HG03066 (cell line): ENCODE results near the gene KPNA3.
A peak's percentile ranks its signal among the peaks of the same experiment; 100 is the strongest.
"Not testable (repeated sequence)": the region's sequence is repeated elsewhere in the genome, so short reads cannot be mapped to it uniquely, and the experiment has no call there.

ENCODE experiments used
- ATAC-seq: cut with Tn5 transposase; IDR thresholded peaks from one replicate; pipeline ENCODE4 v1.9.1; 2021; ENCODE audit warnings: low read depth; ENCODE audit not compliant: unreplicated experiment

The KPNA3 gene

GRCh38 chr13:49756263-49756662 is 36.2 kb downstream of the KPNA3 start:
- no peak for ATAC-seq

- ATAC-seq: no peak
These were observed 38.3 kb downstream of the KPNA3 start for GRCh38 chr13:49754146-49754545.

GRCh38 chr13:49749848-49750247 is 42.6 kb downstream of the KPNA3 start:
- ATAC-seq: no peak

- no peak for ATAC-seq
These were observed 46.4 kb downstream of the KPNA3 start for GRCh38 chr13:49746111-49746510.

- ATAC-seq: no peak
These were observed 51.6 kb downstream of the KPNA3 start for GRCh38 chr13:49740870-49741269.

GRCh38 chr13:49739498-49740187 is 52.8 kb downstream of the KPNA3 start:
- ATAC-seq: no peak

GRCh38 chr13:49733181-49733951 is 59.1 kb downstream of the KPNA3 start:
- ATAC-seq: no peak

- no peak for ATAC-seq
These were observed 60.7 kb downstream of the KPNA3 start for GRCh38 chr13:49731766-49732165.

GRCh38 chr13:49716615-49717014 is 75.9 kb downstream of the KPNA3 start:
- ATAC-seq: no peak

- no peak for ATAC-seq
These were observed 77.7 kb downstream of the KPNA3 start for GRCh38 chr13:49714757-49715156.

- no peak for ATAC-seq
These were observed 81.1 kb downstream of the KPNA3 start for GRCh38 chr13:49711218-49711863.

- ATAC-seq: not testable (repeated sequence)
These were observed 88.2 kb downstream of the KPNA3 start for GRCh38 chr13:49704264-49704663.

GRCh38 chr13:49701491-49701890 is 91.0 kb downstream of the KPNA3 start:
- ATAC-seq: no peak

GRCh38 chr13:49697468-49697867 is 95.0 kb downstream of the KPNA3 start:
- no peak for ATAC-seq

- ATAC-seq: no peak
These were observed 98.0 kb downstream of the KPNA3 start for GRCh38 chr13:49694446-49694845.

- ATAC-seq: no peak
These were observed 98.6 kb downstream of the KPNA3 start for GRCh38 chr13:49693877-49694276.

GRCh38 chr13:49693191-49693733 is 99.2 kb downstream of the KPNA3 start:
- ATAC-seq: no peak

GRCh38 chr13:49690995-49691784 is 101.3 kb downstream of the KPNA3 start, which contains the start of gene EBPL:
Gene EBPL, minus strand, starts transcription at chr13:49691486. Its CDS starts 62 bp downstream, at chr13:49691424.
- peak; percentile 98 for ATAC-seq

- ATAC-seq: peak; percentile 23
These were observed 102.1 kb downstream of the KPNA3 start for GRCh38 chr13:49690133-49690994.
